ENCODE measurements around the gene NDRG3.
"Not testable (repeated sequence)": the region's sequence is repeated elsewhere in the genome, so short reads cannot be mapped to it uniquely, and the experiment has no call there.

NDRG3 gene

DNA sequence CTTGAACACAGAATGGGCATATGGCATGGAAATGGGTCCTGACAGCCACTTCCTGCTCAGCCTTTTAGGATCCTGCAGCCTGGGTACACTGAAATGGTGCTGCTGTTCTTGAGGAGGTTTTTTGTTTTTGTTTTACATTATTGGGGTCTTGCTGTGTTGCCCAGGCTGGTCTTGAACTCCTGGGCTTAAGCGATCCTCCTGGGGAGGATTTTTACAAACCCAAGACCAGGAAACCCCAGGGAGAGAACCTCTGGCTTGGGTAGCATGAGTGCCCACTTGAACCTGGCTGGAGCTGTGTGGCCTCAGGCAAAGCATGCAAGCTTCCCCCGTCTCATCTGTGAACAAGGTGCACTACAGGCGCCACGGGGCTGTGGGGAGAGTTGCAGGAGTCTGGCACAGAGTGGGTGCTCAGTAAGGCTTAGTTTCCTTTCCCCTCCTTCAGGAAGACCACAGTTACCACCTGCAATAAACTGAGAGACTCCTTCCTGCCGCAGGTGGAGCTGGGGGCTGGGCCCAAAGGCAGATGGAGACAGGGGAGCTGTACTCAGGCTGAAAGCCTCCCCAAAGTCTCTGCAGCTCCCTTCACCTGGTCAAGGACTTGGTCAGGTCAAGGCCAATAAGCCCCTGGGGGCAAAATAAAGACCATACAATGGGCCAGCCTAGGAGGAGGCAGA, 101.7 kb downstream of the NDRG3 start:
- peak; percentile 46 to 48 for DNase-seq (ENCODE audit: low read depth in 2 of 2)

DNA sequence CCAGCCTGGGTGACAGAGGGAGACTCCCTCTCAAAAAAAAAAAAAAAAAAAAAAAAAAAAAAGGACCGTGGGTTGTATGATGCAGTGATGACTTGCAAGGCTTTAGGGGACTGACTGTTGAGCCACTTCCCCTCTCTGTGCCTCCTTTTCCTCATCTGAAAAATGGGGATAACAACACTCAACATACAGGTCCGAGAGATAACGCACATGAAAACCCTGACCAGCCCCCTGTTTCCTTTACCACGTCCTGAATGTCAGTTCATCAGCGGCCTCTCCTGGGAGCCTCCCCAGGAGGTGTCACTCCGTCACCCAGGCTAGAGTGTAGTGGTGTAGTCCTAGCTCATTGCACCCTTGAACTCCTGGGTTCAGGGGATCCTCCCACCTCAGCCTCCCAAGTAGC, 103.8 kb downstream of the NDRG3 start:
- DNase-seq (ENCODE audit: low read depth in 2 of 2), result no peak

DNA sequence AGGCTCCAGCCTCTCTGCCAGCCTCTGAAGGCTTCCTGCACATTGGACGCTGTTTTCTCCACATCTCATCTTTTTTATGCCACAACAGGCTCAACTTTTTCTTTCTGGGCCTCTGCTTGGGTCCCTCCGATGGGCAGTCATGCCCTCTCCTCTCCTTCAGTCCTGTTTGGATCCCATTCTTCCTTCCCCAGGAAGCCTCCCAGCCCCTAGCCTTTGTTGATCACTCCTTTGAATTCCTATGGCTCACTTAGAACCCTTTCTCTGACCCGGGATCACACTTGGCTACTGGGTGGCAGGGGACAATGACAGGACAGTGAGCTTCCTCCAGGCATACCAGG, 104.4 kb downstream of the NDRG3 start:
- DNase-seq (ENCODE audit: low read depth in 2 of 2), result no peak

DNA sequence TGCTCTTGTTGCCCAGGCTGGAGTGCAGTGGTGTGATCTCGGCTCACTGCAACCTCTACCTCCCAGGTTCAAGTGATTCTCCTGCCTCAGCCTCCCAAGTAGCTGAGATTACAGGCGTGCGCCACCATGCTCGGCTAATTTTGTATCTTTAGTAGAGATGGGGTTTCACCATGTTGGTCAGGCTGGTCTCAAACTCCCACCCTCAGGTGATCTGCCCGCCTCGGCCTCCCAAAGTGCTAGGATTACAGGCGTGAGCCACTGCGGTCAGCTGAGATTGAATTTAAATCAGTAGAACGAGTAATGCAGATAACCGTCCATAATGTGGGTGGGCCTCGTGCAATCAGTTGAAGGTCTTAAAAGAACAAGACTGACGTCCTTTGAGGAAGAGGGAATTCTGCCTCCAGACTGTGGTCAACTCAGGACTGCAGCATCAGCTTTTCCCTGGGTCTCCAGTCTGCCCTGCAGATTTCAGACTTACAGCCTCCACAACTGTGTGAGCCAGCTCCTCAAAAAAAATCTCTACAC, 107.0 kb downstream of the NDRG3 start:
- not testable (repeated sequence) for DNase-seq (ENCODE audit: low read depth in 2 of 2)

DNA sequence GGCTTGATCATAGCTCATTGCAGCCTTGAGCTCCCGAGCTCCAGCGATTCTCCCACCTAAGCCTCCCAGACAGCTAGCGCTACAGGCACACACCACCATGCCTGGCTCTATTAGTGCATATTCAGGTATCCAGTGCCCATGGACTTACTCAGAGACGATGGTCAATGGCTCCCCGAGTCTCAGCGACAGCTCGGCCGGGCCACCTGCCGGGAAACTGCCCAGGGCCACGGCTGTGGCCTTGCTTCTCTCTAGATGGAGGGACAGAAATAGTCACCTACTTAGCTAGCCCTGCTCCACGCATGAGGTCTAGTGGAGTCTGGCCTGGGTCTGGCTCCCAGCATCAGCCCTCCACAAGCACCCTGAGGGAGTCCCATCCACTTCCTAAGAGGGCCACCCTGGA, 111.5 kb downstream of the NDRG3 start:
- DNase-seq (ENCODE audit: low read depth in 2 of 2), result no peak

DNA sequence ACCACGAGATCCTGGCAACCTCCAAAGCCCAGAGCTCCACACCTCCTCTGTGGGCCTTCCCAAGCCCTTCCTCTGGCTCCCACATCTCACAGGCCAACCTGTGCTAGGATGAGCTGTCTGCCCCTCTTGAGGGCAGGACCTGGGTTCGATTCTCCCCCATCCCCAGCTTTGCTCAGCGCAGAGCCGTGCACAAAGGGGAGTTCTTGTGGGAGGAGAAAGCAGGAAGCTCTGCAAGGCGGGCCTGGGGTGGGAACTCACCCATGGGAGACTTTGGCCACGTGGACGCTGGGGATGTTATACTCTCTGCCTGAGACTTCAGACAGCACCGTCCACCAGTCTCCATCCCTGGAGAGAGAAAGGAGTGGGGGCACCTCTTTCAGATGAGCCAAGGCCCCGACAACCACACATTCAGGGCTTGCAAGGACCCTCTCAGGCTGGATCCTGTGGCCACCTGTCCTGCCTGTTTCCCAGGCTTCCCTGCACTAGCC, 112.6 kb downstream of the NDRG3 start:
- no peak for DNase-seq (ENCODE audit: low read depth in 2 of 2)

DNA sequence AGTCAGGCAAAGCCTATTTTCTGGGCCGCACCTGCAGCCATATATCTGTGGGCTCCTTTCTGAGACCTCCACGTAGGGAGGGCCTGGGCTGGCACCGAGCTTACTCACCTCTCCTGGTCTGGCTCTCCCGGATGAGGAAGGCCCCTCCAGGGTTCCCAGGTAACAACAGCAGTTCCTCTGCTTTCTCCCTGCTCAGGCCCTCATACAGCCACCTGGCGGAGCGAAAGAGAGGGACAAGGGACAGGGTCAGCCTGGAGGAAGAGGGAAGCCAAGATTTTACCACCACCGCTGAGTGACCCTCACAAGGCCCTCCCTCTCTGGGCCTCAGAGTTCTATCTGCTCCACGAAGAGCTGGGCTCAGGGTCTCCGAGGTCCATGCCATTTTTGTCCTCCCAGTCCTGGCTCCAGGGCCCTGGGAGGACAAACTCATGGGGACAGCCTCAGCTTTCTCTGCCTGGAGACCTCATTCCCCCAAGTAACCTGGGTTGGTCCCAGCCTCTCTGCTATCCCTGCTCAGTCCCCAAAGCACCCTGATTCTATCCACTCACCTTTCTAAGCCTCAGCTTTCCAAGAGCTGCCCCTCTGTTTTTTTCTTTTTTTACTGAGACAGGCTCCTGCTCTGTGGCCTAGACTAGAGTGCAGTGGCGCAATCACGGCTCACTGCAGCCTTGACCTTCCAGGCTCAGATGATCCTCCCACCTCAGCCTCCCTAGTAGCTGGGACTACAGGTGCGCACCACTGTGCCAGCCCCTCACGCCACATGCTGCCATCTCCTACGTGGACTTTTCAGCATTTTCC, 113.2 kb downstream of the NDRG3 start:
- DNase-seq (ENCODE audit: low read depth in 2 of 2), result no peak

DNA sequence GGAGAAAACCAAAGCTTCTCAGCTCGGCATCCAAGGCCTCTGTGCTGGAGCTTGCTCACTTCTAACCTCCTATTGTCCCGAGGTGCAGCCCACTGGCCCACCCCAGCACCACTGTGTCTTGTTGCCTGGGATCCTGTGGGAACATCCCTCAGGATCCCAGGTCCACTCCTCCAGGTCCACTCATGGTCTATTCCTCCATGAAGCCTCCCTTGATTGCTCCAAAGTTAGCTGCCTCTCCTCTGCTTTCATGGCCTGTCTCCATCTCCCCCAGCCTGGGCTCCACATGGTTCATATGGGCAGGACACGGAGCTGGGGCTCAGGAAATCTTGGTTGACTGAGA, 113.8 kb downstream of the NDRG3 start:
- DNase-seq (ENCODE audit: low read depth in 2 of 2), result no peak

DNA sequence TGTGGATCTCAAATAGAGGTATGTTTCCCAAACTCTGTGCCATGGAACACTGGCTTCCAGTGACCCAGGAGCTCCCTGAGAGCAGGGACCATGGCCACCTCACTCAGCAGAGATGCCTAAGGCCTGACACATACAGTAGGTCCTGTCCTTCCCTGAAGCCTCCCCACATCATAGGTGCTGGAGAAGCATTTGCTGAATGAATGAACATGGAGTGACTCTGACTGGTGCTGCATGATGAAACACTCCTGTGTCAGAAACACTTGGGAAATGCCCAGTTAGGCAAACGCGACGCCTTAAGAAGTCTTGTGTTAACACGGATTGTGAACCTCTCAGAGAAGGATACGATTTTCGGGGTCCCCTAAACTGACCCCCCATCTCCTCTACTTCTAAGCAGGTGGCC, 114.2 kb downstream of the NDRG3 start:
- no peak for DNase-seq (ENCODE audit: low read depth in 2 of 2)

DNA sequence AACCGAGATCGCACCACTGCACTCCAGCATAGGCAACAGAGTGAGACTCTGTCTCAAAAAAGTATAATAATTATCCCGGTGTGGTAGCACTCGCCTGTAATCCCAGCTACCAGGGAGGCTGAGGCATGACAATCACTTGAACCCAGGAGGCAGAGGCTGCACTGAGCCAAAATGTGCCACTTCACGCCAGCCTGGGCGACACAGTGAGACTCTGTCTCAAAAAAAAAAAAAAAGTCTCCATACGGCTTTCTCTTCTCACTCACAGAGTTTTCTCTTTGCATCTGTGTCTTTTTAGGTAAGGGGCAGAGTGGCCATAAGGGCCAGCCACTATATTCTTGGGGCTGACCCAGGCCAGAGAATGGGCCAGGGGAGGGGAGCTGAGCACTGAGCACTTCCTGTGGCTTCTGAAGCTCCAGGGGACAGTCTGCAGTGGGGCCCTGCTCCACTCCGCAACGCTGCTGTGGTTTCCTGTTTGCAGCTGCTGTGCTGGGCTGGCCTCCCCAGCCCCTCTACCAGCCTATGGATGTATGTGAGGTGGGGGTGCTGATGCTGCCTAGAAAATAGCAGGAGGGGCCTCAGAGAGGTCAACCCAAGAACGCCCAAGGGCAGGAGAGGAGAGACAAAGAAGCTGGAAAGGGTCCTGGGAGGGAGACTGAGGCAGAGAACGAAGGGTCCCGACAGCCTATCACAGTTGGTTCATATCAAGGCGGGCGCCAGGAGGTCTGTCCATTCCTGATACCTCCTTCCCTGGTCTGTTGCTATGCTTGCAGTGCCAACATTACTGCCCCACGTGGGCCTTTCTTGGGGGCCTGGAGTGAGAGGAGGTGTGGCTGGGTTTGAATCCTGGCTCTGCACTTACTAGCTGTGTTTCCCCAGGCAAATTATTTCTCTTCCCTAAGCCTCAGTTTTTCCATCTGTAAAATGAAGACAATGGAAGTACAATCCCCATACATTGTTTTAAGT, 115.9 kb downstream of the NDRG3 start:
- peak in 1 of 2 donors; percentile 16 for DNase-seq (ENCODE audit: low read depth in 2 of 2)

DNA sequence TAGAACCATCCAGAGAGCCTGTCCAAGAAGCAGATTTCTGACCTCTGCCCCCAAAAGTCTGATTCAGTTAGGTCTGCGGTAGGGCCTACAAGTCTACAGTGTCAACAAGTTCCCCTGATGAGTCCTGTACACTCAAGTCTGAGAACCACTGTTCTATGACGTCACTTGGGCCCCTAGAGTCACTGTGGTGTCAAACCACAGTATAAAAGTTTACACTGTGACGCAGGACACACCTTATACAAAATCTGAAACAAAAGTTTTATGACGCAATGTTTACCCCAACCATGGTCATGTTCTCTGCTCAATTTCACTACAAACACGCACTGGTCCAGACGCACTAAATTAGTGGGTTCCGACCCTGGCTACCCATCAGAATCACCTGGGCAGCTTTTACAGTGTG, 117.8 kb downstream of the NDRG3 start:
- no peak for DNase-seq (ENCODE audit: low read depth in 2 of 2)

DNA sequence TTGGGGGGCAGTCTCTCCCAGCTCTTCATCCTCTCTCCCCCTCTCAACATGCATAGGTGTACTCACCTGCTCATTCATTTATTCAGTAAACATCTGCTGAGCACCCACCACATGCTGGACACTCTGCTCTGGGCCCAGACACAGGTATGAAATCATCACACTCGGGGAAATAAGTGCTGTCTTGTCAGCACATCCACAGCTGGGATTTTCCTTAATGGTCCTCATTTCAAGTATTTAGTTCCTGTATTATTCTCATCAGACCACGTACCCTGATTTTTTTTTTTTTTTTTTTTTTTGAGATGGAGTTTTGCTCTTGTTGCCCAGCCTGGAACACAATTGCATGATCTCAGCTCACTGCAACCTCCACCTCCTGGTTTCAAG, 121.0 kb downstream of the NDRG3 start:
- DNase-seq (ENCODE audit: low read depth in 2 of 2), result no peak

DNA sequence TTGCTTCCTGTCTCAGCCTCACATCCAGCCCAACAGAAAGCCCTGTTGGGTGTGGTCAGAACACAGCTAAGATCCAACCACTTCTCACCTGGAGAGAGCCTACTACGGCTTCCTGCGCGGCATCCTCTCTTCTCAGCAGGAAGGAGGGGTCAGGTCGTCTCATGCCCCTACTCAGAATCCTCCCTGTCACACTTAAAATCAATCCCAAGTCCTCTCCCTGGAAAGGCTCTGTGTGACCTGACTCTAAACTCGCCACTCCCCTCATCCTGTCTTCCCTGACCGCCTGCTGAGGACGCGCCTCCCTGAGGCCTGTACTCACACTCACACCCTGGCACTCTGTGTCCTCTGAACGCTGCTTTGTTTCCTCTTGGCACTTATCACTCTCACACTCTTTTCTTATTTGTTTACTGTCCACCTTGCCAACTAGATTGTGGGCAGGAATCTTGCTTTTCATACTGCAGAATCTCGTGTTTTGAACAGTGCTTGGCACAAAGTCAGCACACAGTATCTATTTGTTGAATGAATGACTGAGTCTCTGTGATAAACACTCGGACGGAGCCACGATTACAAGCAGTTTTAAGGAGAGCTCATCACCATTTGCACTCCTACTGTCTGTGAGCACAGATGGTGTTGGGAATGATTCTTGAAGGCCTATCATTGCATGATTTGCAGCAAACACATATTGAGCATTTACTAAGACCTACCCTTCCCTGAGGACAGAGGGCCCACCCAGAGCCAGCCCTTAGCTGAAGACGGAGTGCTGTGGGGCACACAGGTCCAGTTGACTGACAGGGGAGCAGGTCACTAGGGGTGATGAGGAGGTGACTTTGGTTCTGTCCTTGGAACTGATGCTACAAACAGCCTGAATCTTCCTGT, 121.6 kb downstream of the NDRG3 start:
- DNase-seq (ENCODE audit: low read depth in 2 of 2), result no peak

DNA sequence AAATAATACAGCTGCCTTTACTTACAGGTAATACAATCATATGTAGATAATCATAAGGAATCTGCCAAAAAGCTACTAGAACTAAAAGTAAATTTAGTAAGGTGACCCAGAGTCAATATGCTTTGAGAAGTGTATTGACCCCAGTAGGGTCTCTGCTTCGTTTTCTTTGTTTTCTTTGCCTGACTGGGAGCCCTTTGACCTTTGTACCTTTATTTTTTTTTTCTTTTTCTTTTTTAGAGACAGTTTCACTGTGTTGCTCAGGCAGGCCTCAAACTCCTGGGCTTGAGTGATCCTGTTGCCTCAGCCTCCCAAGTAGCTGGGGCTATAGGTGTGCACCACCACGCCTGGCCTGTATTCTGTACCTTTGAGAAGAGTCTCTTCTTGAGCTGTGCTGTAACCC, 122.4 kb downstream of the NDRG3 start:
- no peak for DNase-seq (ENCODE audit: low read depth in 2 of 2)

DNA sequence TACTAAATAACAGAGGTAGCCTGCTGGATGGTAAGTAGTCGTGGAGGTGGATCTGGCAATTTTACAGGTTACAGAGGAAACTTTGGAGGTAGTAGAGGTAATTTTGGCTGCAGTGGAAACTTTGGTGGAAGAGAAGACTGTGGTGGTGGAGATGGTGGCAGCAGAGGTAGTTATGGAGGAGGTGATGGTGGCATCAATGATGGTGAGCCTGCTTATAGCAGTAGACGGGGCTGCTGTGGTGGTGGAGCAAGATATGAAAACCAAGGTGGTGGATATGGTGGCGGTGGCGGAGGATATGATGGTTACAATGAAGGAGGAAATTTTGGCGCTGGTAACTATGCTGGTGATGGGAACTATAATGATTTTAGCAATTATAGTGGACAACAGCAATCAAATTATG, 125.0 kb downstream of the NDRG3 start:
- no peak for DNase-seq (ENCODE audit: low read depth in 2 of 2)

DNA sequence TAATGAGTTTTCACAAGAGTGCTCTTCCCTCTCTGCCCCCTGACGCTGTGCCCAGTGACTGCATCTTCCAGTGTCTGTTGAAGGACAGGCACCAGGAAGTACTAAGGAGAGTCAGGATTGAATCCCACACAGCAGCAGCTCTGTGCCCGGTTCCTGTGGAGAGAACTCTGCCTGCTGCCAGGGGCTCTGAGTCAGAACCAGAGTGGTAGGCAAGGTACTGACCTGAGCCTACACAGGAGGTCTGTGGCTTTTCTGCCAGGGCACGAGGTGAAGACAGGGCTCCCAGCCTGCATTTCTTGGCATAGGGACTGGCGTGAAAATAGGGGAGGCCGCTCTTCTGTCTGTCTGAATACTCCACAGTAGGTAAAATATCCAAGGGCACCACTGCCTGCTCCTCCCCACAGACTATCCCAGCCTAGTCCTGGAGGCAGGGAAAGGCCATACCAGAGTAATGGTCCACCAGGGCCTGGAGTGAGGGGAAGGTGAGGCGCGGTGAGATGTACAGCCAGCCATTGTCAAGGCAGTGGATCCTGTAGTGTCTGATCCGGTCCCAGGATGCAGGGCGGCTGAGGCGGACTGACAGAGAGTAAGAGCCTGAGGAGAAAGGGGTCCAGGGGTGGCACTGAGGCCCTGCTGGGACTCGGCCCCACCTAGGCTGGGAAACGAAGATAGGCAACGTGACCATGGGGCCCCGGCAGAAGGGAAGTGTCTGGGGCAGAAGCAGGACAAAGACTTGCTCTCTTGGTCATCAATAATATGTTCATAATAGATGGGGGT, 130.9 kb downstream of the NDRG3 start:
- no peak for DNase-seq (ENCODE audit: low read depth in 2 of 2)

DNA sequence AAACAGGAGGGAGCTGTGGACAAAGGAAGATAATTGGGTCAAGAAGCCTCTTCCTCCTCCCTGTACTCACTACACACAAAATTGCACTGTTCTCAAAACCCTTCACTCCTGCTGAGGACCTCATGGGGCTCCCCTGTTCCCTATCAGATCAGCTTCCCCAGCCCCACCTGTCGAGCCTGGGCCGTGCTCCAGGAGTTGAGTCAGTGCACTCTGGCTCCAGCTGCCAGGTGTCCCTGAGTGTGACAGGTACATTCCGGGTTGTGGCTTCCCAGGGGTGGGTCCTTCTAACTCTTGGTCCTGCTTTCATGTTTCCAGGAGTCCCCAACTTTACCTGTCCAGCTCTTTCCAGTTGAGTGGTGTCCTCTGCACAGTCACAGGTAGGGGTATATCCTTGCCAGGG, 131.9 kb downstream of the NDRG3 start:
- DNase-seq (ENCODE audit: low read depth in 2 of 2), result no peak

DNA sequence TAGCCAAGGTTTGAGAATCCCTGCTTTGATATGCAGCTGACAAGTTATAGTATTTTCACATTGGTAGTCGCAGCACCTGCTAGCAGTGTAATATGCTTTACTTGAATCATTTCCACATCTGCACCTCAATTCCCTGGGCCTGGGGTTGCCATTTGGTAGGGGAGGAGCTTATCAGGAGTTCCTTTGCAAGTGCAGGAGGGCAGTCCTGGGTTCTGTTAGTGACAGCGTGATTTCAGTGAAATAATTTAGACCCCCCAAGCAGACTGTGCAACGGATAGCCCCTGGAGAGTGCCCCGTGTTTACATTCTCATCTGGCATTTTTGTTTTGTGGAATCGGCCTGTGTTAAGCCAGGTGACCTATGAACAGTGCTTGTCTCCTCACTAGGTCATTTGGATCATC, 134.3 kb downstream of the NDRG3 start:
- DNase-seq (ENCODE audit: low read depth in 2 of 2), result no peak

DNA sequence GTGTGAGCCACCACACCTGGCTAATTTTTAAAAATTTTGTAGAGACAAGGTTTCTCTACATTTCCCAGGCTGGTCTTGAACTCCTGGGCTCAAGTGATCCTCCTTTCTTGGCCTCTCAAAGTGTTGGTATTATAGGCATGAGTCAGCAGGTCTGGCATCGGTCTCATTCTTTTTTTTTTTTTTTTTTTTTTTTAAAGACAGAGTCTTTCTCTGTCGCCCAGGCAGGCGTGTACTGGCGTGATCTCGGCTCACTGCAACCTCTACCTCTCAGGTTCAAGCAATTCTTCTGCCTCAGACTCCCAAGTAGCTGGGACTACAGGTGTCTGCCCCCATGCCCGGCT, 137.5 kb downstream of the NDRG3 start:
- not testable (repeated sequence) for DNase-seq (ENCODE audit: low read depth in 2 of 2)

DNA sequence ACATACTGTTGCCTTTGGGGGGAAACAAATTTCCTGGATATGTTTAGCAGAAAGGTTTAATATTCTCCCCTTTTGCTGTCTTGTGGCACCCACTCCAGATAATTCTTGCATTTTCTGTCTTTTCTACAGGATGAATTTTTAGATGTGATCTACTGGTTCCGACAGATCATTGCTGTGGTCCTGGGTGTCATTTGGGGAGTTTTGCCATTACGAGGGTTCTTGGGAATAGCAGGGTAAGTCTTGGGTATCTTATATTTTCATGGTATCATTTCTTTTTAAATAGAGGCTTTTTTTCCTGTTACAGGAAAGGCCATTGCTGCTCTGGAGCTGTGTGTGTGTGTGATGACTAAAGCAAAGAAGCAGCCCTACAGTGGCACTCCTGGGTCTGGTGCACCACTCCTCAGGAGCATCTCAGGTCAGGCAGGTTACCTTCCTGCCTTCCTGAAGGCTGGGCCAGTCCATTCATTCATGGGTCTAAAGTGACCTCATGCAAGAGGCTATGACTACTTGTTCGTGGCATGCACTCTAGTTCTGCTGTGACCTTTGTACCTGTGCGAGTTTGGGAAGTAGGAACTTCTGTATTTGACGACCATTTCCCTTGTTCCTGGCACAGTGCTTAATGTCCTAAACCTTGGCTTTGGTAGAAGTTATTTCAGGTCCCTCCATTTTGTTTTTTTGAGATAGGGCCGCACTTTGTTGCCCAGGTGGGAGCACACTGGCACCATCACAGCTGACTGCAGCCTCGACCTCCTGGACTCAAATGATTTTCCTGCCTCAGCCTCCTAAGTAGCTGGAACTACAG, 138.1 kb downstream of the NDRG3 start:
- DNase-seq (ENCODE audit: low read depth in 2 of 2), result no peak
